T-helper 2 cell (primary cell): ENCODE results near the gene C1QTNF12.

Experiments
- DNase-seq, 5 experiments: peaks; one replicate each; pipeline versions ENCODE4 v3.0.0 to v3.0.0-alpha.2; 2012 to 2022

The C1QTNF12 gene

GRCh38 chr1:1211541-1212441 is 34.7 kb downstream of the C1QTNF12 start:
- peak in 2 of 5 experiments; percentile 6 to 7 for DNase-seq

GRCh38 chr1:1210726-1211540 is 35.6 kb downstream of the C1QTNF12 start:
- DNase-seq, result peak in 2 of 5 experiments; percentile 7 to 15

- DNase-seq, result peak in 3 of 5 experiments; percentile 10 to 71 (median 56)
These were observed 37.6 kb downstream of the C1QTNF12 start for GRCh38 chr1:1208713-1209433.

- peak in 1 of 5 experiments; percentile 5 for DNase-seq
These were observed 39.0 kb downstream of the C1QTNF12 start for GRCh38 chr1:1207571-1207892.

- DNase-seq, result peak in 2 of 5 experiments; percentile 9 to 17
These were observed 39.5 kb downstream of the C1QTNF12 start for GRCh38 chr1:1206966-1207531.

- DNase-seq, result peak in 4 of 5 experiments; percentile 15 to 67 (median 38)
These were observed 40.1 kb downstream of the C1QTNF12 start, which contains the start of gene TNFRSF18 for GRCh38 chr1:1206376-1206965. TNFRSF18 (minus strand) TSS chr1:1206592; CDS start chr1:1206571, 21 bp downstream.

GRCh38 chr1:1205769-1206375 is 40.6 kb downstream of the C1QTNF12 start:
- DNase-seq, result peak in 2 of 5 experiments; percentile 3 to 6

- peak in 2 of 5 experiments; percentile 3 to 7 for DNase-seq
These were observed 41.3 kb downstream of the C1QTNF12 start for GRCh38 chr1:1204998-1205768.

- no peak for DNase-seq
These were observed 42.0 kb downstream of the C1QTNF12 start for GRCh38 chr1:1204425-1204920.

GRCh38 chr1:1203561-1204424 is 42.7 kb downstream of the C1QTNF12 start:
- peak in 2 of 5 experiments; percentile 2 to 6 for DNase-seq

- DNase-seq, result peak in 2 of 5 experiments; percentile 6 to 8
These were observed 43.5 kb downstream of the C1QTNF12 start for GRCh38 chr1:1202831-1203560.

- DNase-seq, result peak; percentile 67 to 88 (median 85)
These were observed 45.4 kb downstream of the C1QTNF12 start for GRCh38 chr1:1200876-1201810.

- DNase-seq, result peak in 1 of 5 experiments; percentile 7
These were observed 46.3 kb downstream of the C1QTNF12 start for GRCh38 chr1:1199961-1200875.

- DNase-seq, result no peak
These were observed 47.2 kb downstream of the C1QTNF12 start for GRCh38 chr1:1199141-1199960.

GRCh38 chr1:1198423-1199140 is 47.9 kb downstream of the C1QTNF12 start:
- DNase-seq, result no peak
